Astrocyte (in vitro differentiated cells and primary cell): Measurements from ENCODE around the gene XPO6. TPM values are rescaled to one million over a fixed set of nuclear protein-coding genes. Genes with fewer than 3 reads are reported as not detected.

Experiments used
- DNase-seq: peaks from one replicate; pipeline ENCODE4 v3.0.0-alpha.2; 2010; ENCODE audit warnings: low read depth
- FAIRE-seq: peaks from 2 replicates; lab custom pipeline; 2011; peaks lifted over from hg19 to GRCh38; lab: Jason Lieb, UNC
- H2AFZ ChIP-seq: 2 replicates; pipeline ENCODE4 v1.6.0; 2012; ENCODE audit warnings: low read depth, low read length, inconsistent platforms
- H3K27ac ChIP-seq: 2 replicates; pipeline ENCODE4 v1.5.1; 2011; ENCODE audit warnings: low read depth, low read length, inconsistent platforms
- H3K27me3 ChIP-seq: 2 replicates; pipeline ENCODE4 v1.6.0; 2011; ENCODE audit warnings: low read length, inconsistent platforms; ENCODE audit not compliant: insufficient read depth
- H3K36me3 ChIP-seq: 2 replicates; pipeline ENCODE4 v1.5.1; 2011; ENCODE audit warnings: low read length, inconsistent platforms; ENCODE audit not compliant: insufficient read depth
- H3K4me1 ChIP-seq: 2 replicates; pipeline ENCODE4 v1.5.1; 2011; ENCODE audit warnings: low read length, inconsistent platforms; ENCODE audit not compliant: insufficient read depth
- H3K4me2 ChIP-seq: 2 replicates; pipeline ENCODE4 v1.6.0; 2012; ENCODE audit warnings: low read length, inconsistent platforms
- H3K4me3 ChIP-seq: 2 replicates; pipeline ENCODE4 v1.5.1; 2011; ENCODE audit warnings: low read depth, mild to moderate bottlenecking, low read length, inconsistent platforms; ENCODE audit not compliant: insufficient read depth
- H3K79me2 ChIP-seq: 2 replicates; pipeline ENCODE4 v1.6.0; 2012; ENCODE audit warnings: mild to moderate bottlenecking, low read length, inconsistent platforms; ENCODE audit not compliant: insufficient read depth
- H3K9ac ChIP-seq: 2 replicates; pipeline ENCODE4 v1.6.0; 2012; ENCODE audit warnings: mild to moderate bottlenecking, low read length, inconsistent platforms
- H3K9me3 ChIP-seq: 2 replicates; pipeline ENCODE4 v1.5.1; 2012; ENCODE audit warnings: low read depth, mild to moderate bottlenecking, low read length, inconsistent platforms; ENCODE audit not compliant: insufficient read depth
- H4K20me1 ChIP-seq: 2 replicates; pipeline ENCODE4 v1.6.0; 2012; ENCODE audit warnings: low read length, inconsistent platforms; ENCODE audit not compliant: insufficient read depth
- H3K27ac Mint-ChIP-seq: one replicate; pipeline ENCODE4 v1.8.0; 2021; ENCODE audit warnings: mild to moderate bottlenecking, mixed read lengths; ENCODE audit not compliant: unreplicated experiment
- H3K27me3 Mint-ChIP-seq: one replicate; pipeline ENCODE4 v1.8.0; 2021; ENCODE audit warnings: low read depth, mixed read lengths; ENCODE audit not compliant: unreplicated experiment
- H3K36me3 Mint-ChIP-seq: one replicate; pipeline ENCODE4 v1.8.0; 2021; ENCODE audit warnings: low read depth, mixed read lengths; ENCODE audit not compliant: unreplicated experiment
- H3K4me1 Mint-ChIP-seq: one replicate; pipeline ENCODE4 v1.8.0; 2021; ENCODE audit warnings: low read depth, mixed read lengths; ENCODE audit not compliant: unreplicated experiment
- H3K4me3 Mint-ChIP-seq: one replicate; pipeline ENCODE4 v1.8.0; 2021; ENCODE audit warnings: mild to moderate bottlenecking, moderate library complexity, mixed read lengths; ENCODE audit not compliant: unreplicated experiment
- H3K9me3 Mint-ChIP-seq: one replicate; pipeline ENCODE4 v1.8.0; 2021; ENCODE audit warnings: mild to moderate bottlenecking, mixed read lengths; ENCODE audit not compliant: unreplicated experiment
- CTCF ChIP-seq: IDR thresholded peaks from 2 replicates; pipeline ENCODE4 v1.5.1; 2011; ENCODE audit warnings: low read depth, mild to moderate bottlenecking, inconsistent platforms, low read length, moderate library complexity; ENCODE audit not compliant: insufficient read depth
- EZH2 ChIP-seq: IDR thresholded peaks from 2 replicates; pipeline ENCODE4 v1.6.1; 2012; ENCODE audit warnings: mild to moderate bottlenecking, low read length, inconsistent platforms; ENCODE audit not compliant: insufficient read depth
- total RNA-seq: library from RNA; stranded (reverse); gene quantifications from 2 replicates; pipeline ENCODE4 v1.2.1, GENCODE V29; 2021

Gene XPO6
- total RNA-seq, 1 donor from 2014 or later: 135 TPM

DNA sequence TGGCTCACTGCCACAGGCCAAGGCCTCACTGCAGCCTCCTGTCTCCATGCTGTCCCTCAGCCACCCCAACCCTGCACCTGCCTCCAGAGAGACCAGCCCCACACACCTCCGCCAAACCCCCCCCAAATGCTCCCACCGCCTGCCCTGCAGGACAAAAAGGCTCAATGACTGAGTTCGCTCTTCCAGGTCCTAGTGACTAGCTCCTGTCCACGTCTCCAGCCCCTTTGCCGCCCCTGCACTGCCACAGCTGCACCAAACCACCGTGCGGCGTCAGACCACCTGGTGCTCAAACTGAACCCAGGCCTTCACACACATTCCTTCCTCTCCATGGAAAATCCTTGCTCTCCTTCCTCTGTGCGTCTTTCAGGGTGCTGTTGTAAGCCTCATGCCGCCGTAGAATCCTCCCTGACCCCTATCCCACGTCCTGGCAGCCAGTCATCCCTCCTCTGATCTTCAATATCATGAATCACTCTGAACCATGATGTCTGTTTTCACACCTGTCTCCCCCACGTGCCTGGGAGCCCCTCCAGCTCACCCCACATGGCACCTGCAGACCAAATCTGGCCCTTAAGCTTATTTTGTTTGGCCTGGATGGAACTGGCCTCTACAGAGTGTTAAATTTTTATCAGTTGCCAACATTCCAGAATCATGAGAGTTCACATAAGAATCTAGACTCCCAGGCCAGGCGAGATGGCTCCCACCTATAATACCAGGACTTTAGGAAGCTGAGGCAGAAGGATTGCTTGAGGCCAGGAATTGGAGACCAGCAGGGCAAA lies 144.0 kb downstream of the XPO6 start:
- H3K4me2 ChIP-seq: peak overlapping the region; percentile 31
- peaks cover 11% of the 10 kb centered on the region for H3K4me1 ChIP-seq
- H3K27ac ChIP-seq: no peak overlapping the region
- DNase-seq: peak; percentile 88
- no peak overlapping the region for H3K9ac ChIP-seq
- H4K20me1 ChIP-seq: no peaks in the 10 kb centered on the region
- no peaks in the 10 kb centered on the region for H3K36me3 ChIP-seq
- H3K9me3 ChIP-seq: no peaks in the 10 kb centered on the region
- FAIRE-seq: no peak
- Mint-ChIP-seq H3K27ac (peak overlapping the region; percentile 80), H3K27me3 (peaks cover 45% of the 10 kb centered on the region), H3K9me3 (peaks cover 3% of the 10 kb centered on the region), H3K4me3 (no peak overlapping the region), H3K4me1 (peaks cover 8% of the 10 kb centered on the region), H3K36me3 (no peaks in the 10 kb centered on the region)
- no peak for TF ChIP-seq EZH2
- TF ChIP-seq CTCF: no peak
- no peak overlapping the region for H2AFZ ChIP-seq
- H3K4me3 ChIP-seq: no peak overlapping the region
- peaks cover 46% of the 10 kb centered on the region for H3K27me3 ChIP-seq
- no peaks in the 10 kb centered on the region for H3K79me2 ChIP-seq

DNA sequence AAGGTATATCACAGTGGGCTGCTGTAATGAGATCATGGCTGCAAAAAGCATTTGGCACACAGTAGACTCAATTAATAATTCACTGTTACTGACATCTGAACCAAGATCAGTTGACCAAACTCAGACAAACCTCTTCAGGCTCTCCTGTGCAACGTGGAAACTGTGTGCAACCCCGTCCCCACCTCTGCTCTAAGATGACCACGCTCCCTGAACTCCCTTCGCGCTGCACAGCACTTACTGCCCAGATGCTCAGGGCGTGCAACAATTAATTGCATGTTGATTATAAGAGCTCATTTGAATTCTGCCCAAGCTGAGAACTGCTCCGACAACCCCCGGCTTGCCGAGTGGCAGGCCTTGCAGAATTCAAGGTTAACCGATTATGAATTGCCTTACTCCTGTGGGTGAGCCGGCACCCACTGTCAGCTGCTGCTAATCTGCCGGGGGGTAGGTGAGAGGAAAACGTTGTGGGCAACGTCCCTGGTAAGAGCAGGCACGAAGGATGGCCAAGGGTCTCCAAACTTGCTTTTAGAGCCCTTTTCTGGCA lies 147.0 kb downstream of the XPO6 start:
- no peak overlapping the region for H3K4me3 Mint-ChIP-seq
- H3K9me3 ChIP-seq: no peaks in the 10 kb centered on the region

More for the DNA sequence above, 147.0 kb downstream of the XPO6 start:
- Mint-ChIP-seq H3K9me3 (peaks cover 6% of the 10 kb centered on the region), H3K27ac (no peak overlapping the region), H3K27me3 (peaks cover 60% of the 10 kb centered on the region), H3K36me3 (no peaks in the 10 kb centered on the region), H3K4me1 (peaks cover 8% of the 10 kb centered on the region)
- Histone ChIP-seq H3K79me2 (no peaks in the 10 kb centered on the region), H2AFZ (no peak overlapping the region), H3K4me2 (no peak overlapping the region), H3K9ac (no peak overlapping the region), H3K4me3 (no peak overlapping the region), H3K36me3 (no peaks in the 10 kb centered on the region), H3K27ac (no peak overlapping the region), H3K4me1 (peaks cover 11% of the 10 kb centered on the region), H3K27me3 (peaks cover 55% of the 10 kb centered on the region), H4K20me1 (no peaks in the 10 kb centered on the region)
- FAIRE-seq (no peak), DNase-seq (no peak)
- TF ChIP-seq EZH2 (no peak), CTCF (no peak)
